OCI-LY7 (cell line): ENCODE measurements around the gene CFAP298. TPM values are rescaled to one million over a fixed set of nuclear protein-coding genes. Genes with fewer than 3 reads are reported as not detected.

Source experiments
- BruUV-seq: library from RNA; stranded (reverse); fragments of 400-500 nt; replicated peaks from 2 replicates; lab custom pipeline; 2021; lab: Mats Ljungman, UMichigan
- CTCF ChIA-PET: fragments of 300-600 bp; sonication (Branson Sonifier 250); formaldehyde crosslinking; loops from one replicate; lab custom pipeline; 2022; ENCODE audit warnings: antibody characterized with exemption; ENCODE audit not compliant: unreplicated experiment; lab: Charles Lee
- POLR2A ChIA-PET: fragments of 300-600 bp; sonication (Branson Sonifier 250); formaldehyde crosslinking; loops from one replicate; lab custom pipeline; 2022; ENCODE audit warnings: antibody characterized with exemption; lab: Charles Lee
- DNase-seq: peaks from one replicate; pipeline ENCODE4 v3.0.0-alpha.2; 2015; ENCODE audit warnings: low spot score
- H2AFZ ChIP-seq: fragments of 200-600 bp; sonication (generic), shearing (Covaris generic); 2 replicates; pipeline ENCODE4 v1.6.1; 2014; ENCODE audit warnings: mild to moderate bottlenecking, antibody characterized with exemption, low read length, moderate library complexity
- H3K27ac ChIP-seq: fragments of 200-600 bp; sonication (generic); 2 replicates; pipeline ENCODE4 v1.5.1; 2014; ENCODE audit warnings: mixed run types, low read depth, mild to moderate bottlenecking, moderate library complexity, low read length, inconsistent platforms; ENCODE audit not compliant: poor library complexity, severe bottlenecking
- H3K36me3 ChIP-seq: fragments of 200-600 bp; sonication (generic); 2 replicates; pipeline ENCODE4 v1.6.1; 2014; ENCODE audit warnings: mild to moderate bottlenecking, antibody characterized with exemption, low read length, moderate library complexity, mixed read lengths; ENCODE audit not compliant: insufficient read depth
- H3K4me1 ChIP-seq: fragments of 200-600 bp; sonication (generic); 2 replicates; pipeline ENCODE4 v1.5.1; 2014; ENCODE audit warnings: mild to moderate bottlenecking, low read length; ENCODE audit not compliant: insufficient read depth, poor library complexity, severe bottlenecking
- H3K4me2 ChIP-seq: fragments of 200-600 bp; sonication (generic); 2 replicates; pipeline ENCODE4 v1.6.1; 2014; ENCODE audit warnings: mild to moderate bottlenecking, low read length
- H3K4me3 ChIP-seq: fragments of 200-600 bp; sonication (generic); 2 replicates; pipeline ENCODE4 v1.5.1; 2014; ENCODE audit warnings: mild to moderate bottlenecking, low read depth, low read length; ENCODE audit not compliant: poor library complexity, severe bottlenecking
- H3K79me2 ChIP-seq: fragments of 200-600 bp; sonication (generic); 2 replicates; pipeline ENCODE4 v1.6.1; 2016; ENCODE audit warnings: low read depth, mild to moderate bottlenecking, low read length, moderate library complexity, mixed read lengths; ENCODE audit not compliant: insufficient read depth
- H3K9me2 ChIP-seq: fragments of 200-600 bp; sonication (generic); 2 replicates; pipeline ENCODE4 v1.6.1; 2016; ENCODE audit warnings: mild to moderate bottlenecking, low read length, mixed read lengths; ENCODE audit not compliant: insufficient read depth
- H3K9me3 ChIP-seq: fragments of 200-600 bp; sonication (generic); 2 replicates; pipeline ENCODE4 v1.6.1; 2014; ENCODE audit warnings: mild to moderate bottlenecking, mixed run types, low read length, mixed read lengths
- H4K20me1 ChIP-seq: fragments of 200-600 bp; sonication (generic); 2 replicates; pipeline ENCODE4 v1.6.1; 2014; ENCODE audit warnings: mild to moderate bottlenecking, antibody characterized with exemption, low read length, moderate library complexity, mixed read lengths; ENCODE audit not compliant: insufficient read depth
- CTCF ChIP-seq: fragments of 200-600 bp; sonication (generic); conservative IDR thresholded peaks from 2 replicates; pipeline ENCODE4 v1.5.1; 2014; ENCODE audit warnings: mild to moderate bottlenecking, antibody characterized with exemption, low read length, moderate library complexity, mixed read lengths
- EZH2phosphoT487 ChIP-seq: fragments of 200-600 bp; sonication (generic); IDR thresholded peaks from 2 replicates; pipeline ENCODE4 v1.6.1; 2018; ENCODE audit warnings: low read depth, borderline replicate concordance, mild to moderate bottlenecking, mixed run types, antibody characterized with exemption, low read length, moderate library complexity, mixed read lengths
- intact Hi-C: fragments of 100-400 bp; cut with micrococcal nuclease; formaldehyde crosslinking; loops from one replicate; pipeline ENCODE4 v1.10.0; 2022; ENCODE audit not compliant: unreplicated experiment
- total RNA-seq, 2 experiments: library from RNA; depleted of rRNA in 1 of 2; stranded (reverse); fragments of >200 nt in 1 of 2; shearing (Covaris generic) in 1 of 2; gene quantifications; 2 replicates each; pipeline ENCODE4 v1.2.3, GENCODE V29; 2014 to 2022

The CFAP298 gene
- total RNA-seq, 2 experiments from 2014 or later: 43.6 to 64.2 TPM

GRCh38 chr21:32554832-32555638 lies 57.1 kb downstream of the CFAP298 start:
- Histone ChIP-seq H3K79me2 (no peaks in the 10 kb centered on the region), H3K27ac (no peak overlapping the region), H2AFZ (no peak overlapping the region), H3K4me3 (no peak overlapping the region), H3K36me3 (no peaks in the 10 kb centered on the region), H3K4me1 (no peaks in the 10 kb centered on the region), H3K4me2 (no peak overlapping the region), H3K9me2 (no peaks in the 10 kb centered on the region), H4K20me1 (no peaks in the 10 kb centered on the region), H3K9me3 (no peaks in the 10 kb centered on the region)
- intact Hi-C loops: no loop called here
- POLR2A ChIA-PET: no interaction called here
- no peak for DNase-seq
- BruUV-seq: no TSS peak
- CTCF ChIA-PET: no interaction called here
- TF ChIP-seq EZH2phosphoT487: no peak
- TF ChIP-seq CTCF: no peak

- Histone ChIP-seq H2AFZ (no peak overlapping the region), H3K9me2 (no peaks in the 10 kb centered on the region), H3K4me2 (no peak overlapping the region), H3K4me1 (no peaks in the 10 kb centered on the region), H3K9me3 (no peaks in the 10 kb centered on the region), H3K36me3 (no peaks in the 10 kb centered on the region), H4K20me1 (no peaks in the 10 kb centered on the region), H3K4me3 (no peak overlapping the region), H3K79me2 (no peaks in the 10 kb centered on the region), H3K27ac (no peak overlapping the region)
- BruUV-seq: no TSS peak
- TF ChIP-seq CTCF (no peak), EZH2phosphoT487 (no peak)
- POLR2A ChIA-PET: interaction anchor here (0.9 to 1.2 kb wide), 2 partner anchors 11 to 76 kb away, joined by 4 read pairs; no protein-coding TSS in a partner anchor
- intact Hi-C loops: no loop called here
- CTCF ChIA-PET: no interaction called here
- no peak for DNase-seq
These were observed 62.3 kb downstream of the CFAP298 start for GRCh38 chr21:32549886-32550285.

- Histone ChIP-seq H3K36me3 (no peaks in the 10 kb centered on the region), H3K4me2 (no peak overlapping the region), H3K27ac (no peak overlapping the region), H3K4me3 (no peak overlapping the region), H2AFZ (no peak overlapping the region), H3K79me2 (no peaks in the 10 kb centered on the region), H3K9me3 (no peaks in the 10 kb centered on the region), H3K4me1 (no peaks in the 10 kb centered on the region), H3K9me2 (no peaks in the 10 kb centered on the region), H4K20me1 (no peaks in the 10 kb centered on the region)
- CTCF ChIA-PET: no interaction called here
- POLR2A ChIA-PET: interaction anchor here (1.2 kb wide), 1 partner anchor 76 kb away, joined by 4 read pairs; no protein-coding TSS in a partner anchor
- no peak for TF ChIP-seq EZH2phosphoT487
- no peak for TF ChIP-seq CTCF
- intact Hi-C loops: no loop called here
- DNase-seq: no peak
- BruUV-seq: no TSS peak
These were observed 62.7 kb downstream of the CFAP298 start for GRCh38 chr21:32549440-32549839.
